GM13976 (cell line): Measurements from ENCODE around the gene PLPPR3.

Experiments
- DNase-seq: peaks from one replicate; pipeline ENCODE4 v3.0.0; 2012; ENCODE audit warnings: low spot score
- CTCF ChIP-seq: IDR thresholded peaks from 2 replicates; pipeline ENCODE4 v1.5.1; 2012; ENCODE audit warnings: borderline replicate concordance, mild to moderate bottlenecking; ENCODE audit not compliant: insufficient read depth; ENCODE audit errors: extremely low read depth, missing control alignments, control extremely low read depth
- in situ Hi-C: fragments of 300-500 bp; cut with MboI; formaldehyde crosslinking; loops from one replicate; pipeline ENCODE4 v1.12.0; 2022; ENCODE audit warnings: low sequenced_read_pairs, mixed read lengths, inconsistent platforms; ENCODE audit not compliant: unreplicated experiment

Gene PLPPR3

GRCh38 chr19:806815-807421, 14.8 kb downstream of the PLPPR3 start:
- DNase-seq: no peak
- in situ Hi-C loops: no loop called here
- no peak for TF ChIP-seq CTCF

DNA sequence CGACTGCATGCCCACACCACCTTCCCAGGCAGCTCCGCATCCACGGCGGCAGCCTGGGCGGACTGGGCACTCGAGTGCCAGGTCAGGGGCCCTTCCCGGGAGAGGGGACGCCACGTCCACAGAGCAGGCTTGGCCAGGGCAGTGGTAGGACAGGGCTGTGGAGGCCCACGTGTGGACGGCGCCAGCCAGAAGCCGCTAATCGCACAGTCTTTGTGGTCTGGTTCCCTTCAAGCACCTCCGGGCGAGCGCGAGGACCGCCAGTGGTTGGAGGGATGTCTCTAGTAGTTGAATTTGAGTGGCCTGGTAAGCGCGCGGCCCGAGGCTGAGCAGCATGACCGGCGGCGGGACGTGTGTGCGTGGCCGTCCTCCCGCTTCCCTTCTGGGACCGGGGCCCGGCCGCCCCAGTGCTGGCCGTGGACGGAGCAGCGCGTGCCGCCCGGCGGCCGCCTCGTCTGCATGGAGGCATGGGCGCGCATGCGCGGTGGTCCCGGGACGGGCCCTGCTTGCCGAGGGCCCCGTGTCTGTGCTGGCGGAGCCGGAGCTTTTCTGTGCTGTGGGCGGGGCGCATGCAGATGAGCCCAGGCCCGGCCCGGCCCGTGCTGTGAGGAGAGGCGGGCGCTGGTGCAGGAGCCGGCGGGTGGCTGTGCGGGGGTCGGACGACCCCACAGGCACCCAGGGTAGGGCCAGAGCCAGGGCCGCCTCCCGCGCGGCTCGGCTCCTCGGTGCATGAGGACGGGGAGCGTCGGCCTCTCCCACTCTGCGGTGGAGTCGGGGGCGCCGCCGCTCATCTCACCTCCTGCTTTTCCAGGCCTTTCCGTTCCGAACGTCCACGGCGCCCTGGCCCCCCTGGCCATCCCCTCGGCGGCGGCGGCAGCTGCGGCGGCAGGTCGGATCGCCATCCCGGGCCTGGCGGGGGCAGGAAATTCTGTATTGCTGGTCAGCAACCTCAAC, 15.9 kb downstream of the PLPPR3 start:
- in situ Hi-C loops: no loop called here
- DNase-seq: no peak
- no peak for TF ChIP-seq CTCF

GRCh38 chr19:805166-805551, 16.6 kb downstream of the PLPPR3 start:
- in situ Hi-C loops: no loop called here
- TF ChIP-seq CTCF: no peak
- DNase-seq: no peak

- no peak for DNase-seq
- TF ChIP-seq CTCF: no peak
- in situ Hi-C loops: no loop called here
Measured at GRCh38 chr19:804419-805165, 17.2 kb downstream of the PLPPR3 start.

DNA sequence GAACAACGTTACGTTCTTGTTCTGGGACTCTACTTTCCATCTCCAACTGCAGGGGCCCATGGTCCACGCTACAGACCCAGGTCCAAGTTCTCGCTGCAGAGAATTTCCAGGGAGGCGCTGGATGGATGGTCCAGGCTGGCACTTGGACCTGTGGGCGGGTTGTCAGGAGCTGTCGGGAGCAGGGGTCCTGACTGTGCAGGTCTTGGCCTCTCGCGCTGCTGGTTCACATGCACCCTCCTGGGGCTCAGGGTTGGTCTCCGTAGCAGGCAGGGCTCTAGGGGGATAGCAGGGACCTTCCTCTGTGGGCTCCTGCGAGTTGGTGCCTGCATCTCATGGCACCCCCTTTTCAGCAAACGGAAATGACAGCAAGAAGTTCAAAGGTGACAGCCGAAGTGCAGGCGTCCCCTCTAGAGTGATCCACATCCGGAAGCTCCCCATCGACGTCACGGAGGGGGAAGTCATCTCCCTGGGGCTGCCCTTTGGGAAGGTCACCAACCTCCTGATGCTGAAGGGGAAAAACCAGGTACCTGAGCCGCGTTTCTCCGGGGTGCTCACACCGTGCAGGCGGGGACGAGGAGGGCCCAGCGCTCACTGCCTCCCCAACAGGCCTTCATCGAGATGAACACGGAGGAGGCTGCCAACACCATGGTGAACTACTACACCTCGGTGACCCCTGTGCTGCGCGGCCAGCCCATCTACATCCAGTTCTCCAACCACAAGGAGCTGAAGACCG, 17.9 kb downstream of the PLPPR3 start:
- no peak for DNase-seq
- TF ChIP-seq CTCF: no peak
- in situ Hi-C loops: no loop called here

GRCh38 chr19:803099-803561, 18.6 kb downstream of the PLPPR3 start:
- TF ChIP-seq CTCF: no peak

More at GRCh38 chr19:803099-803561, 18.6 kb downstream of the PLPPR3 start:
- in situ Hi-C loops: no loop called here
- no peak for DNase-seq
